HepG2 (cell line): ENCODE measurements around the gene GABRG3. TPM values are rescaled to one million over a fixed set of nuclear protein-coding genes. Genes with fewer than 3 reads are reported as not detected.

Experiments used
- ATAC-seq: fragments of 200-7000 bp; cut with Tn5 transposase; 3 replicates; pipeline ENCODE4 v1.9.1; 2020; ENCODE audit warnings: mild to moderate bottlenecking, moderate library complexity
- BruUV-seq: library from RNA; stranded (reverse); fragments of 400-500 nt; replicated peaks from 2 replicates; lab custom pipeline; 2021; lab: Mats Ljungman, UMichigan
- CTCF ChIA-PET: fragments of 300-600 bp; formaldehyde crosslinking; extraction: SDS; loops from one replicate; lab custom pipeline; 2021; ENCODE audit warnings: low total read pairs, inconsistent platforms, low intra/inter-chr PET ratio; lab: Yijun Ruan, JAX
- POLR2A ChIA-PET: fragments of 350-600 bp; sonication (Branson Sonifier 250); formaldehyde crosslinking; loops from one replicate; lab custom pipeline; 2020; ENCODE audit warnings: antibody characterized with exemption, inconsistent platforms; lab: Yijun Ruan, JAX
- DNase-seq: peaks from one replicate; pipeline ENCODE4 v3.0.0-alpha.2; 2015; ENCODE audit warnings: low spot score
- FAIRE-seq: peaks from 3 replicates; lab custom pipeline; 2011; peaks lifted over from hg19 to GRCh38; lab: Jason Lieb, UNC
- H2AFZ ChIP-seq: one replicate; pipeline ENCODE4 v1.6.1; 2011; ENCODE audit warnings: low read length, inconsistent platforms
- H3K27ac ChIP-seq: fragments of 300-600 bp; 3 replicates; pipeline ENCODE4 v1.8.0; 2011; ENCODE audit warnings: mixed run types, mild to moderate bottlenecking, mixed read lengths, low read length, inconsistent platforms; ENCODE audit not compliant: insufficient read depth; ENCODE audit errors: extremely low read length
- H3K27me3 ChIP-seq, 2 experiments: fragments of 200-600 bp in 1 of 2; 2 replicates in 1 of 2; 3 replicates in 1 of 2; pipeline versions ENCODE4 v1.6.0 to v1.8.0; 2011; ENCODE audit warnings: low read length in 2 of 2, mild to moderate bottlenecking in 2 of 2, moderate library complexity in 2 of 2, inconsistent platforms in 1 of 2; ENCODE audit not compliant: insufficient read depth in 2 of 2, control insufficient read depth in 1 of 2
- H3K36me3 ChIP-seq, 2 experiments: fragments of 200-600 bp in 1 of 2; replicated peaks in 1 of 2; 2 replicates in 1 of 2; 3 replicates in 1 of 2; pipeline versions ENCODE4 v1.5.1 to v1.8.0; 2011; ENCODE audit warnings: low read length in 2 of 2, inconsistent platforms in 1 of 2; ENCODE audit not compliant: insufficient read depth in 2 of 2, control insufficient read depth in 1 of 2
- H3K4me1 ChIP-seq: 2 replicates; pipeline ENCODE4 v1.5.1; 2012; ENCODE audit warnings: low read length, inconsistent platforms; ENCODE audit not compliant: insufficient read depth
- H3K4me2 ChIP-seq: 2 replicates; pipeline ENCODE4 v1.6.0; 2011; ENCODE audit warnings: low read depth, low read length, inconsistent platforms
- H3K4me3 ChIP-seq, 3 experiments: fragments of 200-600 bp in 1 of 3; sonication (generic), shearing (Covaris generic) in 1 of 3; replicated peaks in 1 of 3; 2 replicates each; pipeline ENCODE4 v1.5.1; 2011 to 2016; ENCODE audit warnings: low read length in 3 of 3, inconsistent platforms in 2 of 3, low read depth in 2 of 3, mild to moderate bottlenecking in 2 of 3, control low read depth in 1 of 3, mixed read lengths in 1 of 3; ENCODE audit not compliant: insufficient read depth in 1 of 3
- H3K79me2 ChIP-seq: one replicate; pipeline ENCODE4 v1.6.1; 2011; ENCODE audit warnings: low read length, inconsistent platforms; ENCODE audit not compliant: insufficient read depth
- H3K9ac ChIP-seq: 2 replicates; pipeline ENCODE4 v1.6.0; 2011; ENCODE audit warnings: mild to moderate bottlenecking, low read depth, low read length, inconsistent platforms; ENCODE audit not compliant: insufficient read depth
- H3K9me3 ChIP-seq: 2 replicates; pipeline ENCODE4 v1.5.1; 2012; ENCODE audit warnings: mild to moderate bottlenecking, low read length
- H4K20me1 ChIP-seq: 2 replicates; pipeline ENCODE4 v1.6.0; 2011; ENCODE audit warnings: inconsistent platforms, mild to moderate bottlenecking, low read length, moderate library complexity; ENCODE audit not compliant: insufficient read depth
- BCL3 ChIP-seq: sonication (generic); formaldehyde crosslinking; IDR thresholded peaks from 2 replicates; pipeline ENCODE4 v1.5.1; 2020; ENCODE audit warnings: mild to moderate bottlenecking, missing genetic modification reagents, moderate library complexity
- CBX1 ChIP-seq: IDR thresholded peaks from one replicate; pipeline ENCODE4 v1.6.1; 2016; ENCODE audit warnings: antibody characterized with exemption, low read depth
- CBX2 ChIP-seq, 2 experiments: fragments of 200-600 bp in 1 of 2; sonication (generic); formaldehyde crosslinking in 1 of 2; IDR thresholded peaks; 2 replicates each; pipeline versions ENCODE4 v1.7.0 to v1.8.1; 2018 to 2022; ENCODE audit warnings: low read depth in 2 of 2, low read length in 1 of 2, mild to moderate bottlenecking in 1 of 2, missing genetic modification reagents in 1 of 2
- EED ChIP-seq: sonication (generic); formaldehyde crosslinking; IDR thresholded peaks from 2 replicates; pipeline ENCODE4 v1.5.0; 2020; ENCODE audit warnings: mild to moderate bottlenecking, missing genetic modification reagents
- HMG20A ChIP-seq: IDR thresholded peaks from 2 replicates; pipeline ENCODE4 v1.6.1; 2016; ENCODE audit warnings: borderline replicate concordance
- HNRNPL ChIP-seq: fragments of 200-400 bp; formaldehyde crosslinking; IDR thresholded peaks from 2 replicates; pipeline ENCODE4 v1.6.1; 2017; ENCODE audit warnings: mild to moderate bottlenecking, low read depth, low read length
- HOXD1 ChIP-seq: sonication (generic); formaldehyde crosslinking; IDR thresholded peaks from 2 replicates; pipeline ENCODE4 v1.5.0; 2020; ENCODE audit warnings: missing genetic modification reagents
- MBNL3 ChIP-seq: fragments of 250-450 bp; sonication (Bioruptor Pico); conservative IDR thresholded peaks from 2 replicates; pipeline ENCODE4 v1.8.0; 2022; ENCODE audit warnings: mild to moderate bottlenecking, inconsistent platforms
- NFRKB ChIP-seq: fragments of 450-650 bp; IDR thresholded peaks from 2 replicates; pipeline ENCODE4 v1.6.1; 2017
- RBM22 ChIP-seq: fragments of 200-400 bp; formaldehyde crosslinking; optimal IDR thresholded peaks from 2 replicates; pipeline ENCODE3; 2017; ENCODE audit warnings: mild to moderate bottlenecking, low read length, moderate library complexity
- ZBTB1 ChIP-seq: sonication (generic); formaldehyde crosslinking; IDR thresholded peaks from 2 replicates; pipeline ENCODE4 v1.4.0; 2020; ENCODE audit warnings: missing genetic modification reagents, borderline replicate concordance
- ZBTB14 ChIP-seq: sonication (generic); formaldehyde crosslinking; IDR thresholded peaks from 2 replicates; pipeline ENCODE4 v1.4.0; 2020; ENCODE audit warnings: missing genetic modification reagents
- ZMYM2 ChIP-seq: sonication (generic); formaldehyde crosslinking; IDR thresholded peaks from 2 replicates; pipeline ENCODE4 v1.8.0; 2022; ENCODE audit warnings: mild to moderate bottlenecking, missing genetic modification reagents
- ZNF337 ChIP-seq: sonication (generic); formaldehyde crosslinking; IDR thresholded peaks from 2 replicates; pipeline ENCODE4 v1.5.1; 2020; ENCODE audit warnings: missing genetic modification reagents, low read depth, mild to moderate bottlenecking, borderline replicate concordance
- ZNF414 ChIP-seq: sonication (generic); formaldehyde crosslinking; IDR thresholded peaks from 2 replicates; pipeline ENCODE4 v1.5.0; 2020; ENCODE audit warnings: missing genetic modification reagents
- in situ Hi-C: cut with HindIII; loops from 2 replicates; pipeline ENCODE4 v1.10.0; 2017; ENCODE audit warnings: low pct_unique_long_range_greater_than_20kb; ENCODE audit not compliant: extremely low pct_ligation_motif_present
- intact Hi-C: fragments of 100-400 bp; cut with micrococcal nuclease; formaldehyde crosslinking; loops from one replicate; pipeline ENCODE4 v1.10.0; 2022; ENCODE audit not compliant: unreplicated experiment
- polyA plus RNA-seq, 8 experiments: library from polyadenylated mRNA; depleted of rRNA in 3 of 8; stranded (reverse) in 7 of 8; unstranded in 1 of 8; fragments of >200 nt; fragmentation: Illumina TruSeq in 4 of 8; extraction: Trizol in 4 of 8; gene quantifications; 2 replicates each; pipeline versions ENCODE4 v1.2.1 to v1.2.3, GENCODE V29; 2011 to 2016; ENCODE audit warnings: low read depth in 4 of 8, missing spikeins in 1 of 8, mixed read lengths in 1 of 8; ENCODE audit not compliant: insufficient read depth in 1 of 8
- total RNA-seq, 5 experiments: library from RNA; depleted of rRNA; stranded (reverse); fragments of >200 nt; fragmentation: Illumina TruSeq; extraction: Trizol; gene quantifications; 2 replicates each; pipeline ENCODE4 v1.2.3, GENCODE V29; 2016; ENCODE audit warnings: low read depth in 1 of 5

GABRG3 gene
- total and polyA plus RNA-seq, 2 of the 13 experiments (the other 11 are each of a cell fraction or from before 2014, with no cell fraction given) = not detected

- Histone ChIP-seq H3K4me3 (no peak overlapping the region), H3K79me2 (no peaks in the 10 kb centered on the region), H3K9me3 (peaks cover 12% of the 10 kb centered on the region), H3K4me1 (no peaks in the 10 kb centered on the region), H2AFZ (no peak overlapping the region), H4K20me1 (no peaks in the 10 kb centered on the region), H3K27ac (no peak overlapping the region), H3K4me2 (no peak overlapping the region), H3K9ac (no peak overlapping the region), H3K27me3 (no peaks in the 10 kb centered on the region), H3K36me3 (no peaks in the 10 kb centered on the region)
- ChIA-PET CTCF (no interaction called here), POLR2A (no interaction called here)
- in situ Hi-C loops (no loop called here), intact Hi-C loops (no loop called here)
- ATAC-seq (no peak), DNase-seq (no peak), FAIRE-seq (no peak)
- BruUV-seq = no TSS peak
- TF ChIP-seq CBX1 (no peak), HMG20A (no peak), BCL3 (CRISPR knock-in tag) (no peak), HOXD1 (CRISPR knock-in tag) (no peak), ZNF337 (CRISPR knock-in tag) (no peak), RBM22 (no peak), HNRNPL (no peak), CBX2 (IDR thresholded peaks at IDR 0.05; ENCODE audit: low read depth, low read length) (no peak), CBX2 (CRISPR knock-in tag; IDR thresholded peaks at IDR 0.05; ENCODE audit: low read depth) (no peak), ZBTB14 (CRISPR knock-in tag) (no peak), ZNF414 (CRISPR knock-in tag) (no peak), ZBTB1 (CRISPR knock-in tag) (no peak), MBNL3 (CRISPR knock-in tag) (no peak), ZMYM2 (CRISPR knock-in tag) (no peak), EED (CRISPR knock-in tag) (no peak), NFRKB (no peak)
Observed at GRCh38 chr15:27272427-27272826, 301.4 kb downstream of the GABRG3 start.
